ENCODE results near the gene ZSCAN20.

ZSCAN20 gene

DNA sequence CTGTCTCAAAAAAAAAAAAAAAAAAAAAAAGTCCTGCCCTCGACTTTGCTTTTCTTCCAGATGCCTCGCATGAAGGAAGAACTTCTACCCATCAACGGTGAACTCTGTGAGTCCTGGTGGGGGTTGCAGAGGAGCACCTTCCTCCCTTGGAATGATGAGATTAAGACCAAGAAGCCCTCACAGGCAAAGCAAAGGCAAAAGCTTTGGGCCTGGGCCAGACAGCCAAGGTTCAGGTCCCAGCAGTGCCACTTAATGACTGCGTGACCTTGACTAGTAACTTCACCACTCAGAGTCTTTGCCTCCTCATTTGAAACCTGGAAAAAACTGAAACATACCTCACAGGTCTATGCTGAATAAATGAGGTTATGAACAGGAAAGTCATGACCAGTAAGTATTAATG, 55.5 kb downstream of the ZSCAN20 start:
- DNase-seq: no peak

DNA sequence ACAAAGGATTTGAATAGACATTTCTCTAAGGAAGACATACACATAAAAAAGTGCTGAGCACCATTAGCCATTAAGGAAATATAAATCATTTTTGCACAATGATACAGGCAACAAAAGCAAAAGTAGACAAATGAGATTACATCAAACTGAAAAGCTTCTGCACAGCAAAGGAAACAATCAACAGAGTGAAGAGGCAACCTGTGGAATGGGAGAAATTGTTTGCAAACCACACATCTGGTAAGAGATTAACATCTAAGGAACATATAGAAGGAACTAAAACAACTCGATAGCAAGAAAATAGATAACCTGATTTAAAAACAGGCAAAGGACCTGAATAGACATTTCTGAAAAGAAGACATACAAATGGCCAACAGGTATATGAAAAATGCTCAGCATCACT, 57.5 kb downstream of the ZSCAN20 start:
- no peak for DNase-seq

DNA sequence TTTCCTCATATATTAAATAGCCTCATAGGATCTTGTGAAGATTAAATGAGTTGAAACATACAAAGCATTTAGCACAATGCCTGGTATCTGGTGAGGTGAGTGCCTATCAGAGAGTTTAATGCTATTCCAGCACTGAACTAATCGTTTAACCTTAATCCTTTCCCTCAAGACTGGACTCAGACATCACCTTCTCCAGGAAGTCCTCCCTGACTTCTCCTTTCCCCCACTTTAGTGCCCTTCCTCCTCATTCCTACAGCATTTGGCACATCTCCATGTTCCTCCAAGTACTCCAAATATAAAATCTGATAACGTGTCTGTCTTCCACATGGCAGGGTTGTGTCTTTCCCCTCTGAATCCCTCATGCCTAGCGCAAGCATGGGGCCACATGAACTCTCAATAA, 59.8 kb downstream of the ZSCAN20 start:
- DNase-seq: no peak

DNA sequence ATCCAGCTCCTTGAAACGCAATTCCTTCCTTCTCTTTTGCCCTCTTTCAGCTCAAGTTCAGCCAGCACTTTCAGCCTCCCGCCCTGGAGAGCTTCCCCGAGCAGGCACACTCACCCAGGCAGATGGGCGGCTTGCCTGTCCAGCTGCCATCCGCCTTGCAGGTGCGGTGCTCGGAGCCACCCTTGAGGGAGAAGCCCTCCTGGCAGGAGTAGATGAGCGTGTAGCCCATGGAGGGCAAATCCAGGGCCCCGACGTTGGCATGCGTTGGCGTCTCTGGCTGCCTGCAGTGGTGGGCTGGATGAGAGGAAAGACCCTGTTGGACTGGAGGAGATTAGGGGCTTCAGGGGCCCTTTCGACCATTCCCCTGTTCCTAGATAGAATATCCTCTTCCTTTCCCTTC, 60.5 kb downstream of the ZSCAN20 start:
- DNase-seq: no peak

DNA sequence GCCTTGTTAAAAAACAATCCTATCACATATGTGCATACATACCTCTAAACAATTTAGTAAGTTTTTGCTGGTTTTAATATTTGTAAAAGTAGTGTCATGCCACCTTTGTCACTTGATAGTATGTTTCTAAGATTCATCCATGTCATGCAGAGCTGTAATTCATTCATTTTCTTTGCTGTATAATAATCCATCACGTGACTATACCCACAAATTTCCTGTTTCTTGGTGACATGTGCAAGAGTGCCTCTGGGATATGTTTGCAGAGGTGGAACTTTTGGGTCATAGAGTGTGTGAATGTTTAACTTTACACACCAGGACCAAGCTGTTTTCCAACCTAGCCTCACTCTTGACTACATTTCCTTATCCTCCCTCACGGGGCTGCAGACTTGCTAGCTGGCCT, 62.9 kb downstream of the ZSCAN20 start:
- no peak for DNase-seq

DNA sequence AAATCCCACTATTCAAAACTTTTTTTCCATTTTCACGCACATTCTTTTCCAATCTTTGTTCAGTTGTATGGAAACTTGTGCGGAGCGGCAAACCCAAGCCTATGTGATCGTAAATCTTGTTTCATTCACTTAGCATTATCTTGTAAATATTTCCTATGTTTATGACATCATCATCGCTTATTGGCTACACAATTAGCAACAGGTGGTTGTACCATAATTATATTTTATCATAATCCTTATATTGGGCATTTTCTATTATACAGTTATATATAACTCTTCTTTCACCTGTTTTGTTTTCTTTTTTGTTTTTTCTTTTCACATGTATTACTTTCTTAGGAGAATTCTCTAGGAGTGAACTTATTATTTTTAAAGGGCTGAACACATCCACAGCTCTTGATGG, 65.4 kb downstream of the ZSCAN20 start:
- DNase-seq: no peak

DNA sequence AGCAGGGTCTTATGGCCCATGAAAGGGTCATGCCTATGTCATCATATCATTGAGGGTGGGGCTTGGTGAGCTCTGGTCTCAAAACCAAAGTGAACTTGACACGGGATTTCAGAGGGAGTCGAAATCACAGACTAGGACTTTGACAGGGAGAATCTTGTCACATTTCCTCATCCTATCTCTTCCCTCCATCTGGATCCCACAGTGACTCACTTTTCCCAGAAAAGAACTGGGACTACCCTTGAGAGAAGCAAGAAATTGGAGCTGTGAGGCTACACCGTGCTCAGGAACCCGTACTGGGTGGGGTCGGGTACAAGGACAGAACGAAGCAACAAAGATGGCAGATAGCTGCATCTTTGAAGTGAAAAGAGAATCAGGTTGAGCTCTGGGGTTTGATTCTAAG, 69.5 kb downstream of the ZSCAN20 start:
- no peak for DNase-seq
